ENCODE measurements around the gene SLC1A1. TPM values are rescaled to one million over a fixed set of nuclear protein-coding genes. Genes with fewer than 3 reads are reported as not detected.

The SLC1A1 gene
- 15.7 and 21.1 TPM in 2 replicates for total RNA-seq

DNA sequence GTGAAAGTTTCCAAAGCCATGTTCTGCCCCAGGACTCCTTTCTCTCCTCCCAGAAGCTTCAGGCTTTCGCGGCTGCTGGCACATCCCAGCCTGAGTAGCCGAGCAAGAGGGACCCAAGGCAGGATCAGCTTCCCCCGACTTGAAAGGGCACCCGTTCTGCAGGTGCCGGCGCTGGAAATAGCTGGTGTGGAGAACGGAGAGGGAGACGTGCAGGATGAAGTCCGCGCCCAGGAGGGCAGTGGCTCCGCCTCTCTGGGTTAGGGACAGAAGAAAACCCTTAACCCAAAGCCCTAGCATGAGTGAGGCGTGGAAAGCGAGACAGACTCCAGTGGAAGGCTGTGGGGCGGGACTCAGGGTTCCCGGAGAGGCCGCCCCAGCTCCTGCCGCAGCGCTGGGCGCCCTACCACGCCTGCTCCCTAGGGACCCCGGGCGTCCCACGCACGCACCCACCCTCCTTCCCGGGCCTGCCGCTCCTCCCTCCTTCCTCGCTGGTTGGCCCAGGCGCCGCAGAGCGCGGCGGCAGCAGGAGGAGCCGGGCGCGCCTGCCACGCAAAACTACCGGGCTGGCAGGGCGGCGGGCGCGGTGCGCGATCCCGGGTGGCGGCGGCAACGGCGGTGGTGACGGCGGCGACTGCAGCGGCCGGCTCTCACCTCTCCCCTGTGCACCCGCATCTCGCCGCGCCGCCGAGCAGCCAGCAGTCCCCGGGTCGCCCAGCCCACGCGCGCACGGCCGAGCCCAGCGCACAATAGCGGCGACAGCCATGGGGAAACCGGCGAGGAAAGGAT lies at the start of gene SLC1A1:
Gene SLC1A1, plus strand, starts transcription at position 550 of the 786 bp plus-strand sequence. Its CDS starts 212 bp downstream, at position 762.

Other genes with a start within 250 kb of the SLC1A1 start
- 22.6 and 30.4 TPM in 2 replicates for gene GLIS3, start 190.4 kb upstream of the SLC1A1 start, total RNA-seq
- 6.8 and 7.9 TPM in 2 replicates for gene PLPP6, start 171.8 kb downstream of the SLC1A1 start, total RNA-seq
- gene SPATA6L, start 176.0 kb downstream of the SLC1A1 start, total RNA-seq, result 0.22 and 1.1 TPM in 2 replicates
- 23.7 and 24.8 TPM in 2 replicates for gene CDC37L1, start 189.1 kb downstream of the SLC1A1 start, total RNA-seq

All from uterine smooth muscle cell (primary cell).